Stimulated activated CD8-positive, alpha-beta memory T cell treated with anti-CD3 and anti-CD28 coated beads, Interleukin-12 subunit alpha, Interleukin-12 subunit beta, amount 100 ng/mL, for 24 hours (primary cell): ENCODE measurements around the gene AK8.

Experiments used
- DNase-seq: peaks from one replicate; pipeline ENCODE4 v3.0.0-alpha.2; 2020; ENCODE audit errors: extremely low read depth

AK8 gene

DNA sequence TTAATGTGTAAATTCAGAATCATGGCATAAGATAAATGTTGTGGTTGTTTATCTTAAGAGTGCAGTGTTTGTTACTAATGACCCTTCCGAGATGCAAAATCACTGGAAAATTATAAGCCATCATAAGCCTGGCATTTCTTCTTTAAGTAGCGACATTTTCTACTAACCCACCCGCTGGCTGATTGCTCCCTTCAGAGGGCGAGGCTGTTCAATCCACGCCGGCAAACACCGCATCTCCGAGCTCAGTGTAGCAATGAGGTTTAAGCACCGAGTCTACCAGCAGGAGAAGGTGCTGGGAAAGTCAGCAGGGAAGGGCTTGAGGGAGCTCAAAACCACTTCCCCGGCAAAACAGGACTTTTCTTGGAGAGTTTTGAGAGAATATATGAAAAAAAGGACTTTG lies 52.7 kb downstream of the AK8 start:
- no peak for DNase-seq

DNA sequence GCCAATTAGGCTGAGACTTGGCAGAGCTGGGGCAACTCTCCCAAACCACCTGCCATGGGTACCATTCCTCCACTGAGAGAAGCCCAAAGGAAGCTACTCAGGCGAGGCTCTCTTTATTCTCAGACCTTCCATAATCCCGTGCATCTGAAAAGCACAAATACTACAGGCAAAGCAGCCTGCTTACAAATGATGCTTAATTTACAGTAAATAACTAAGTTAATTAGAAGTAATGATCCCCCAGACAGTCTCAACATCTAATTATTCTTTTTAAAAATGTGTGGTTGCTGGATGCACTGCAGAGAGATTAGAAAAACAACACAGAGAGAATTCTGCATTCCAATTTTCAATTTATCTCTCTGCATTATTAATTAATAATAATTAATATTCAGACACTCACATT lies 53.1 kb downstream of the AK8 start:
- DNase-seq: no peak

DNA sequence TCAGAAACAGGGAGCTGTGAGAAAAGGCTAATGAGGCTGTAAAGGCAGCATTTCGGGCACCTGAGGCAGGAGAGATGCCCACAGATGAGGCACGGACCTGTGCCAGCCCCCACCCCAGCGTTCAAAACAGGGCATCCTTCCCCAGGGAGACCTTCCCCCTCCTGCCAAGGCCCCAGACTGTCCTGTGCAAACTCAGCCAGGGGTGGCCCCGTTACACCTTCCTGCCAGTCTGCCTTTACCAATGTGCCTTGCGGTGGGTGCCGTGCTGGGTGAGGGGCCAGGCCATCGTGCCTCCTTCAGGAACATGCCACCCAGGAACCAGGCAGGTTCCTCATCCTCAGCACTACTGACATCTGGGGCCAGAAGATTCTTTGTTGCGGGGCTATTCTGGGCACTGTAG lies 53.9 kb downstream of the AK8 start:
- no peak for DNase-seq

DNA sequence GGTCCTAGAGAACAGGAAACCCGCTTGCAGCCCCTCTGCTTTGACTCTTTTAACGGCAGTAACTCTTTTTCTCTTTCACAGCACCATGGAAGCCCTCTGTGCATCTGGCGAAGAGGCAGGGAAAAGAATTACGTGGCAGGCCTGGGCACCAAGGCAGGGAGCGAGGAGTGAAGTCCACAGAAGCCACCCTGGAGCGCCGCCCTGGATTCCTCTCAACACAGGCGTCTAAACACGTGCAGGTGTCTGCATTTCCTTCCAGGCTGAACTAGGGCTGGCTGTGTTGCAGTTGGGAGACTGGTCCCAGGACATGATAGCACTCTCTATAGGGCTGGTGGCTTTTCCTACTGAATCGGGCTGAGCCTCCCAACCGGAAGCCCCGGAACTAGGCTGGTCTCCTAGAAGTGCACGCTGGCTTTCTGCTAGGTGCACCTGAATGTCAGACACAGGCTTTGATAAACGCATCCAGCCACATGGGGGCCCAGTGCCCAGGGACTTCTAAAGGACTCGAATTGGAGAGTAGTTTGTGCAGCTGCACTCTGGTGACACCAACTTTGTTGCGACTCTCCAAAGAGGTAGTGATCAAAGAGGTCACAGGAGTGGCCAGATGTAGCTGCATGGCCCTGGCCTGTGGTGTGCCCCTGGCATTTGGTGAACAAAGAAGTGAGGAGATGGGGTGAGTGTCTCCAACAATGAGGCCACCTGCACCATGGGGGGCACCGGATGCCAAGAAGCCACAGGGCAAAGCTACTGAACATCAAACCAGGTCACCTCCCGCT lies 54.5 kb downstream of the AK8 start:
- DNase-seq: no peak

DNA sequence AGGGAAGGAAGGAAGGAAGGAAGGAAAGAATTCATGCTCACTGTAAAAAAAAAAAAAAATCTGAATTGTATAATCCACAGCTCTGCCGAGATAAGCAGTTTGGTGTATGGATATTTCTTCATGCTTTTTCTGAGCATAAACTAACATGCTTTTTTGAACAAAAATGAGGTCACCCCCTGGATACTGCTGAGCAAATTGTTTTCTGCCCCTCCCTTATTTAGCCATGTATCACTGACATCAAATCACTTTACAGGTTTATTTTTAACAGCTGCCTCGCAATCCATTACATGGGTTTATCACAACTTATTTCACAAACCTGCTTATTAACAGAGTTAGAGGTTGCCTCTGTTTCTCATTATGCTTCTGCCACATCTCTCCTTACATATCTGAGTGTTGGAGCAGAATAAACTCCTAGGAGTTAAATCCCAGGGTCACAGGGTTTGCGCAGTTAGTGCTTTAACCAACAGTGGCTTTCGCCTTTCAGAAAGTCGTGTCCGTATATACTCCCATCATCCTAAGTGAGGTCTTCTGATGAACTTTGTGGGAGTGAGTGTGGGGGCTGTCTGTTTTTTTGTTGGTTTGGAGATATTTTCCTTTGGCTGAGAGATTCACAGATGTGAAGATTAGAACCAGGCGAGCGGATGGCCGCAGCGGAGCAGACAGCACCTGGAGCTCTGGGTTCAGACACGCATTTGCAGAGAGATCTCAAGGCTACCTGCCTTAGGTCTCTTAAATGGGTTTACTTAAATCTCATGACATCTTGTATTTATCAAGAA lies 57.7 kb downstream of the AK8 start:
- DNase-seq: no peak

DNA sequence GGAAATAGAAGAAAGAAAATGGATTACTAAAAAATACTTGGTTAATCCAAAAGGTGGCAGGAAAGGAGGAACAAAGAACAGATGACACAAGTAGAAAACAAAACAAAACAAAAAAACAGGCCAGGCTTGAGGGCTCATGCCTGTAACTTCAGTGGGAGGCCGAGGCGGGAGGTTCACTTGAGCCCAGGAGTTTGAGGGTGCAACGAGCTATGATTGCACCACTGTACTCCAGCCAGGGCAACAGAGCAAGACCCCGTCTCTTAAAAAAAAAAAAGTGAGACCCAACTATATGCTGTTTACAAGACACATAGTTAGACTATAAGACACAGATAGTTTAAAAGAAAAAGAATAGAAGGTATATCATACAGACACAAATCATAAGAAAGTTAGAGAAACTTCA lies 59.5 kb downstream of the AK8 start:
- no peak for DNase-seq

DNA sequence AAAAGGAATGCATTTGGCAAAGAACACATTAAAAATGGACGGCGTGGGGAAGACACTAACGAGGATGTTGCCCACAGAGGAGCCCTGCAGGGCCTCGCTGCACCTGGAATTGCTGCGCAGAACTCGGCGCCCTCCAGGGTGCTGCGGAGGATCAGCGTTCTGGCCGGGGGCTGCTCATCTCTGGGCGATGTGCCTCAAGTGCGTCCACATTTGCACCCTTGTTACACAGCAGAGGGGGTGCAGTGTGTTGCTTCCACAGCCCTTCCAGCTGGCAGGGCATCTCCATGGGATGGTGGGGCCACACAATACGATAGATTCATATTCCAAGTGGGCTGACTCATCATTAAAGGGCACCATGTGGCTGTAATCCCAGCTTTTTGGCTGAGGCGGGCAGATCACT lies 63.1 kb downstream of the AK8 start:
- no peak for DNase-seq

DNA sequence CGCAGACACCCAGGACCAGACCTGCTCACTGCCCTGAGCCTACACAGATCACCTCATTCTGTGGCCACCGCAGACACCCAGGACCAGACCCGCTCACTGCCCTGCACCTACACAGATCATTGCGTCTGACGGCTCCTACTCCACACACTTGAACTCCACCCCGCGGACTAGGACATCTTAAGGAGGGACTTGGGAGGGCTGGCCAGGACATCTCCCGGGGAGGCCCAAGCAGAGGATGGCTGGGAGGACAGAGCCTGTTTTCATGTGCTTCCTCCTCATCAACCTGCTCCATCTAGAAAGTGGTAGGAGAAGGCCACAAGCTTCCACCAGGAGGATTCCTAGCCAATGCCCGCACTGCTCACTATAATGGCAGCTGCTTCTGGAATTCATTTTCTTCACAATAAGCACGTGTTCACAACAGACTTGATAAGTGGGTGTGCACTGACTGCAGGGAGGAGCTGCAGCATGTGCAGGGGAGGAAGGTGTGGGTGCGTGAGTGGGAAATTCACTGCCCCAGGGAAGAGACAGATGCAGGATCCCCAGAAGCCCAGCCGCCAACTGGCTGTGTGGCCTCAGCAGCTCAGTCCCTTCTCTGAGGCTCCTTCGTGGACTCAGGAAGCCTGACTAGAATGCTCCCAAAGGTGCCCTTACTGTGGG lies 64.8 kb downstream of the AK8 start:
- no peak for DNase-seq

DNA sequence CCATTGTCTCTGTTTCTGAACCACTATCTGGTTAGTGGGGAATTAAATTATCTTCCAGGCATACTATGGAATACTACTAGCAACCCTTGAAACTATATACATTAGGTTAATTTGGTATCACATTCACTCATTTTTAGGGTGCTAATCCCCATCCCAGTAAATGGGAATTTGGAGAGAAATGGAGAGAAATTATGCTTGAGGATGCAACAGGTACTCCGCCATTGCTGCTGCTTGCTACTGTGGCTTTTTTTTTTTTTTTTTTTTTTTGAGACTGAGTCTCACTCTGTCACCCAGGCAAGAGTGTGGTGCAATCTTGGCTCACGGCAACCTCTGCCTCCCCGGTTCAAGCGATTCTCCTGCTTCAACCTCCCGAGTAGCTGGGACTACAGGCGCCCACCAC lies 66.1 kb downstream of the AK8 start:
- DNase-seq: no peak

DNA sequence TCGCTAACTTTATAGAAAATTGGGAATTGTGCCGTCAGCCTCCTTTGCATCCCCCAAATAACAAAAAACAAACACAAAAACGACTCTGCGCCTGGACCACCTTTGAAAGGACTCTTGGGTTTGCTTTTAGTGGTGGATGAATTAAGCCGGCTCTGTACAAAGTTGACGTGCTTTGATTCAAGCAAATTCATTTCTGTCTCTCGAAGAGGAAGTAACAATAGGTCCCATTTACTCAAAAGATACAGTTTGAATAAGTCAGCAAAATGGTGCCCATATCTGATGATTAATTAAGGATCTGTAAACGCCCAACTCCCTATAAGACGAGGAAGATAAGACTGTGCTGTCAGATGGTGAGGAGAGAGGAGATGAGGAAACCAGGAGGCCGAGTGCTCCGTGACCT lies 67.8 kb downstream of the AK8 start:
- no peak for DNase-seq

DNA sequence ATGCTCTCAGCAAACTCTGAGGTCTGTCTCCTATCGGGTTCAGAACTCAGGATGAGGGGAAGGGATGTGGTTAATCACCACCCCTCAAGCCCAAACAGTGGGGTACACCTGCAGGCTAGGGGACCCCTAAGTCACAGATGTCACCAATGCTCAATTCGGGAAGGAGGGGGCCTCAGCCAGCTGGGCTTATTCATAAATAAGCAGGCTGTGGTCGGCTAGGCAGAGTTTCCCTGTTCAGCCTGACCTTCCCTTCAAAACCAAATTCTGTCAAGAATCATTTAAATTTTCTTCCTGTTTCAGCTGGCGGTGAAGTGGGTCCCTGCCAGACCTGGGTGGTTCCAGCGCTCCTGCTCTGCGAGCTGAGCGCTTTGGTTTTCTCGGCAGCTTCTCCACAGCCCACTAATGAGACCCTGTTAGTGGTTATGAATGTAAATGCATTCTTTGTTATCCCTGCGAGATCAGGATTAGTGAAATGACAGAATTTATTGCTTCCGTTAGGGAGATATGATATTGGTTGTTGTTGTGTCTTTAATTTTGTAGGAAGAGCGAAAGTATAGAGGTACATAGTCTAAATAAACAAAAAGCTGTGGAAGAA lies 68.3 kb downstream of the AK8 start:
- no peak for DNase-seq

DNA sequence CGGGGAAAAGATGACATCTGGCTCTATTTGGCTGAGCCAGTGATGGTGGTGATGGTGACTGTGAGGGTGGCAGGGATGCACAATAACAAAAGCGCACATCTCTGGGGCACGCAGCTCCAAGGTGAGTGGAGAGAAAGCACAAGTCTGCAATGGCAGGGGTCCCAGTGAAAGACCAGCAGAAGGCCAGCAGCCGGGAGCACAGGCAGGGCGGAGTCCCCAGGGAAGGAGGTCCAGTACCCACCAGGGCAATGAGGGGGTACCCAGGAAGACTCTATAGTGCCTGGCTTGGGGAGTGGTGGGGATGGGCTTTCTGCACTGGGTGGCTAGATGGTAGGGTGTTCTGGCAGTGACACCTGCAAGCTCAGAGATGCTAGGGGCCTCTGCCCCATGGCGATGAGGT lies 69.4 kb downstream of the AK8 start:
- DNase-seq: no peak

DNA sequence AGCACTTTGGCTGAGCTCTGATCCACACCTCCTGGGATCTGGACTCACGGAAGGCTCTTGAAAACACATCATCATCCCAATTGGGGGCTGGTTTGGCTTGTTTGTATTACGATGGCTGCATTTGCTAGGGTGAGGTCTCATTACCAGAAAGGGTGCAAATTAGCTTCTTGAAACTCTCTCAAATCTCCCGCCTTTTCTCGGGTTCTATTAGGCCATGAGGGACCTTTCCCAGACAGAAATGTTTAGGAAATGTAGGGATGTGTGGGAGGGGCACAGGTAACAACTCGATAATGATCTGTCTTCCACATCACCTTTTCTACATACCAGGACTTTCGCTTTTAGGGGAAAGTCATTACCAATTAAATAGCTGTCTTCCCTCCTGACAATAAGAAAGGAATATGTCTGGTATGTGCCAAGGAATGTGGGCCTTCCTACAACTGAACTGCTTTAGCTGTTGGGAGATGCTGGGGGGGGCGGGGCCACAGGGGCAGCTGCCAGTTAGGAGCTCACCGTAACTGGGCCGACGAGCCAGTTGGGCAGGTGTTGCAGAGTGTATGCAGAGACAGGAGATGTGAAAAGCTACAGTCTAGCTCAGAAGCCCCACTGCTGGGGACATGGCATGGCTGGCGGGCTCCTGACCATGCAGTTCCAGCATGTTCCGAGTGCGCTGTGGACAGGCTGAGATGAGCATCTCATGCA lies 71.2 kb downstream of the AK8 start:
- DNase-seq: no peak

DNA sequence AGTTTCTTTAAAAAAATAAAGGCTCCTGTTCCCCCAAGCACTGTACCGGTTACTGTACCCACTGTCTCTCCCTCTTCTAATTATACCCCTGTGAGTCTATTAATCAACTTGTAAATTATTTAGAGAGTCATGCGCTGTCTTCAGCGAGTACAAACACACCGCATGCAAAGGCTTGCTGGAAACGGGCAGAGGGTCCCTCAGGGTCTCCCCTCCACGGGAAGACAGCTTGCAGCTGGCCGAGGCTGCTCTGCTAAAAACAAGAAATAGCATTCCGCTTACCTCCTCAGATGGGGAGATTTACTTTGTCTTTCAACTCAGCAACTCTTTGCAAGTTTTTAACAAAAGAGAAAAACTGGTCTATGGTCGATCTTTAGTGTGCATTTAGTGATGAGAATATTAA lies 71.8 kb downstream of the AK8 start:
- no peak for DNase-seq

DNA sequence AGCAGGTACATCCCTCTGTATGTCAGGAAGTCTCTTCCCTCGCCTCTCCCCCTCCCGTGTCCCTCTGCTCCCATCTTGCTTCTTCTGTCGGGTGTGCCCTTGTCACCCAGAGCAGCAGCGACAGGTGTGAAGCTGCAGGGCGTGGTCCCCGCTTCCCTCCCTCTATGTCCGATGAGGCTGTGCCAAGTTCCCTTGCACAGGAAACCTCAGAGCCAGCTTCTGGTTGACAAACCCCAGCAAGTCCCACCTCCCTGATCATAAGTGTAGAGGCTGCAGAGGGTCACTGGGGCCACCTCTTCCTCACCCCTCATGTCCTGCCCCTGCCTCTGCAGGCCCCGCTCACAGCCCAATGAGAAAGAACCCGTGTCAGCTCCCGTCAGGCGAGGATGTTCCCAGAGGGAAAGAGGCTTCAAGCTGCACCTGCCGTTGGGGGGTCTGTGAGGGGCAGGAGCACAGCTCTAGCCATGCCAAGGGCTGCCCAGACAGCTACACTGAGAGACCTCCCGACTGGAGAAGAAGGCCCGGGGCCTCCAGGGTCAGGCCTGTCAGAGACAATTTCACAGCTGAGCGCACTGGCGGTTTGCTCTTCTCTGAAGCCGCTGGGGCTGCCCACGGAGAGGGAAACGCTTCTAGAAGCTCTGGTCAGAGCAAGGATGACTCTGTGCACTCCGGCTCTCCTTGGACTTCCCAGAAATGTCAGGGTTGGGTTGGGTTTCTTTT lies 73.3 kb downstream of the AK8 start:
- no peak for DNase-seq

DNA sequence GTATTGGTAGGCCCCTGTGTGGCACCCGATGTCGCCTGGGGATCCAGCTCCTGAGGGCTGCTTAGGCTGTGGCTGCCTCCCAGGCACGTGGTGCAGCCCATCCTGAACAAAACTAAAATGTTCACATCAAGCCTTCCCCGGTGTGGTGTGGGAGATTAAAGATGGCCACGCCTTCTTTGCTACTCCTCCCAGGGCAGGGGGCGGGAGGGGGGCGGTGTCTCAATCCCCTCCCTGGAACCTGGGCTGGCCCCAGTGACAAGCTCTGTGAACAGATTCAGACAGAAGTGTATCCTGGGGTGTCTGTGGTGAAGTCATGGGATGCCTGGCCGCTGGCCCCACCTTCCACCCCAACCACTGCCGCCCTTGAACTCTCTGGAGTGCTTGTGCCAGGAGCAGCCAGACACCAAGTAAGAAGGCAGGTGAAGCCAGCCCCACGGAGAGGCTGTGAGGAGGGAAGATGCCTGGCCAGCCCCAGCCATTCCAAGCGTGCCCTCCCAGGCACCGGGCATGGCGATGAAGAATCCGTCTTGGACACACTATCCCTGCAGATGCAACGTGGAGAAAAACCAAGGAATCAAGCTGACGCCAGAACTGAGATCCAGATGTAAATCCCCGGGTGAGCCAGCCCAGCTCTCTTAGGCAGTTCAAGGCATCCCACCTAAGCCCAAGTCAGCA lies 75.8 kb downstream of the AK8 start:
- DNase-seq: no peak

DNA sequence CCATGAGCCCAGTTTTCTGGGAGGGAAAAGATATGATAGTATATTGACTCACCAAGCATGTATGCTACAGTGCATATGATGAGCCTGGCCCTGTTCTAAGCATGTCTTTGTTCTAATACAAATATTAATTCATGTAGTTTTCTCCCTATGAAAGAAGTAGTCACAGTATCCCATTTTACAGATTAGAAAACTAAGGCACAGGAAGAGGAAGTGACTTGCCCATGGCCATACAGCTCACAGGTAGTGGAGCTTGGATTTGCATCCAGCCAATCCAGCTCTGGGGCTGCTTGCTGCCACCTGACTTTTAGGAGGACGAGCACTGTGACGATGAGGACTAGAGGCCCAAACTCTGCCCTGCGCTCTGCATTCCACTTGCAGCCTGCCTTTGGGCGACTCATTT lies 76.4 kb downstream of the AK8 start:
- DNase-seq: no peak

DNA sequence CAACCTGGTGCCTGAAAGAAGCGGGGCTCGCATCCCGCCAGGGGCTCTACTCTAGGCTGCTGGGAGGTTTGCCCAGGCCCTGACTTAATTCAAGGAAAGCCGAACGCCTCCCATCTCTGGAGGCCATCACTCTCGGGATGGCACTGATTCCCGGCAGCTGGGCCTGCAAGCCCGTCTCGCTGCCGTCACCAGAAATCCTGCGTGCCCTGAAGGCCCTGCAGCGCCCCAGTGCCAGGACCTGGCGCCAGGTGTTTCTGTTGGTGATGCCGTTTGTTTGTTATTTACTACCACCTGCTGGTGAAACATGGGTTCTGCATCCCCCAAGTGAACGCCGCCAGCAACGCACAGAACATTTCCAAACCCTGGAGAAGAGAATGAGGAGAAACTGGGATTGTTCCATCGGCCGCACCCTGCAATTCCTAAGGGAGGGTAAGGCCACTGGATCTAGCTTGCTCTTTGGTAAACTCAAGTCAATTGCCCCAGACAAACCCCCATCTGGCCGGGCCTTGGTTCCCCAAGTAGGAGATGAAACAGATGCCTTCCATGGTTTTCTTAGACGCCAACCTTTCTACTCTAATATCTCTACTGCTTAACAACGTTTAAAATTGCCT lies 77.9 kb downstream of the AK8 start:
- peak; percentile 16 for DNase-seq

DNA sequence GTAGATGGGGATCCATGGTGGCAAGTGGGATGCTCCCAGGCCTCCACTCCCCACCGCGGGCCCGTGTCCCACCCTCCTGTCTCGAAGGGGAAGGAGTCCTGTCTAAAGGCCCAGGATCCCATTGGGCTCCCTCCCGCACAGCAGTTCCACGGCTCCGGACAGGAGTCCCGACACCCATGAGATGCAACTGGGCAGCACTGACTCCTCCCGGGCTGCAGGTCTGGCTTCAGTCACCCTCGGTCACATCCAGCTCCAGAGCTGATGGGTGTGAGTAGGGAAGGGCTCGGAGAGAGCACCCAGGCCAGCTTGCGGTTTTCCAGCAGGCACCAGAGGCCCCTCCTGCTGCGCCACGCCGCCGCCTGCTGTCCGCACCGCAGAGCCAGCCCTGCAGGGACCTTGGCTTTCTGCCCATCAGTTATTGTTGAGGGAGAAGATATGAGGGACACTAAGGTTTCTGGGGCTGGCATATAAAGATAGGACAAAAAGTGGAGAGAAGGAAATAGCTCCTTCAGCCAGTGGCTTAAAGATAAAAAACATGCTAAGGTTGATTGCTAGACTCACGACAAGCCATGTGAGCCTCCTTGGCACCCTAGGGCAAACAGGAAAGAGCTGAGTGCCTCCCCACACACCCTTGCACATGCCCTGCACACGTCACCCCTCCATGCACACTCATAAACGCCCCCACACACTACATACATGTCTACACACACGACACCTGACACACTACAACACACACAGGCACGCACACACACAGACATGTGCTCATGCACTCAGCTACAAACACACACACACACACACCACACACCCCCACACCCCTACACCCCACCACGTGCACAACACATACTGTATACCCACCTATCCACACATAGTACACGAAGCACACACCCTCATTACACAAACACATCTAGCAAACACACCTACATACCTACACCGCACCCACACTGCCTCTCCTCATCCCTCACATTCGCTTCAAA lies 79.0 kb downstream of the AK8 start:
- DNase-seq: no peak
